Hindlimb muscle (tissue), 1 donor: ENCODE measurements around the gene SNCAIP. TPM values are rescaled to one million over a fixed set of nuclear protein-coding genes. Genes with fewer than 3 reads are reported as not detected.
A peak's percentile ranks its signal among the peaks of the same experiment; 100 is the strongest.

Experiments
- DNase-seq: peaks from one replicate; pipeline ENCODE4 v3.0.0-alpha.2; 2013
- polyA plus RNA-seq: library from polyadenylated mRNA; unstranded; fragments of 120-200 nt; gene quantifications from one replicate; pipeline ENCODE4 v1.2.1, GENCODE V29; 2013; ENCODE audit not compliant: insufficient read length

Gene SNCAIP
- polyA plus RNA-seq, 1 donor = 5.7 TPM

GRCh38 chr5:122429545-122430318 is 117.7 kb downstream of the SNCAIP start:
- DNase-seq = no peak

GRCh38 chr5:122430319-122430586 is 118.2 kb downstream of the SNCAIP start:
- DNase-seq = no peak

GRCh38 chr5:122431298-122431697 is 119.3 kb downstream of the SNCAIP start:
- no peak for DNase-seq

GRCh38 chr5:122434205-122434970 is 122.4 kb downstream of the SNCAIP start:
- no peak for DNase-seq

GRCh38 chr5:122435234-122435633 is 123.2 kb downstream of the SNCAIP start:
- DNase-seq = no peak

GRCh38 chr5:122435761-122436160 is 123.7 kb downstream of the SNCAIP start:
- no peak for DNase-seq

- DNase-seq = no peak
These were observed 124.6 kb downstream of the SNCAIP start for GRCh38 chr5:122436615-122437014.

- DNase-seq = no peak
These were observed 127.6 kb downstream of the SNCAIP start for GRCh38 chr5:122439645-122440044.

- no peak for DNase-seq
These were observed 130.9 kb downstream of the SNCAIP start for GRCh38 chr5:122442938-122443337.

GRCh38 chr5:122444411-122444810 is 132.4 kb downstream of the SNCAIP start:
- no peak for DNase-seq

GRCh38 chr5:122445070-122445469 is 133.0 kb downstream of the SNCAIP start:
- DNase-seq = no peak

- no peak for DNase-seq
These were observed 135.0 kb downstream of the SNCAIP start for GRCh38 chr5:122447072-122447471.

- DNase-seq = no peak
These were observed 135.8 kb downstream of the SNCAIP start for GRCh38 chr5:122447879-122448278.

GRCh38 chr5:122454541-122454940 is 142.5 kb downstream of the SNCAIP start:
- DNase-seq = no peak

GRCh38 chr5:122455939-122456338 is 143.9 kb downstream of the SNCAIP start:
- DNase-seq = no peak

GRCh38 chr5:122457178-122457826 is 145.3 kb downstream of the SNCAIP start:
- no peak for DNase-seq

GRCh38 chr5:122458278-122458872 is 146.3 kb downstream of the SNCAIP start:
- DNase-seq = no peak

- DNase-seq = peak; percentile 15
These were observed 150.4 kb downstream of the SNCAIP start for GRCh38 chr5:122462486-122462885.

- DNase-seq = no peak
These were observed 151.2 kb downstream of the SNCAIP start for GRCh38 chr5:122463221-122463620.

GRCh38 chr5:122464191-122464590 is 152.2 kb downstream of the SNCAIP start:
- DNase-seq = no peak

GRCh38 chr5:122465031-122465577 is 153.1 kb downstream of the SNCAIP start:
- no peak for DNase-seq

- no peak for DNase-seq
These were observed 154.0 kb downstream of the SNCAIP start for GRCh38 chr5:122465994-122466393.
